Right forelimb (tissue), 1 donor: ENCODE measurements around the gene CCDC187.

Source experiments
- DNase-seq: peaks from one replicate; pipeline ENCODE4 v3.0.0-alpha.2; 2018

Gene CCDC187

GRCh38 chr9:136222906-136223285, 81.0 kb downstream of the CCDC187 start:
- DNase-seq: no peak

GRCh38 chr9:136222166-136222905, 81.6 kb downstream of the CCDC187 start:
- DNase-seq: no peak

GRCh38 chr9:136220017-136220729, 83.7 kb downstream of the CCDC187 start:
- no peak for DNase-seq

GRCh38 chr9:136219276-136219675, 84.6 kb downstream of the CCDC187 start:
- no peak for DNase-seq

GRCh38 chr9:136218673-136219072, 85.2 kb downstream of the CCDC187 start:
- no peak for DNase-seq

- no peak for DNase-seq
Measured at GRCh38 chr9:136218271-136218670, 85.6 kb downstream of the CCDC187 start.

GRCh38 chr9:136216541-136217244, 87.2 kb downstream of the CCDC187 start:
- DNase-seq: no peak

- DNase-seq: no peak
Measured at GRCh38 chr9:136213733-136214132, 90.2 kb downstream of the CCDC187 start.

GRCh38 chr9:136212345-136212950, 91.4 kb downstream of the CCDC187 start:
- no peak for DNase-seq

- DNase-seq: no peak
Measured at GRCh38 chr9:136211441-136212344, 92.2 kb downstream of the CCDC187 start.

- no peak for DNase-seq
Measured at GRCh38 chr9:136211006-136211405, 92.9 kb downstream of the CCDC187 start.

- no peak for DNase-seq
Measured at GRCh38 chr9:136210276-136210675, 93.6 kb downstream of the CCDC187 start.

GRCh38 chr9:136209786-136210185, 94.1 kb downstream of the CCDC187 start:
- DNase-seq: no peak

- no peak for DNase-seq
Measured at GRCh38 chr9:136209232-136209631, 94.7 kb downstream of the CCDC187 start.

- no peak for DNase-seq
Measured at GRCh38 chr9:136208675-136209074, 95.2 kb downstream of the CCDC187 start.

- no peak for DNase-seq
Measured at GRCh38 chr9:136207616-136208015, 96.3 kb downstream of the CCDC187 start.

- no peak for DNase-seq
Measured at GRCh38 chr9:136206602-136207275, 97.2 kb downstream of the CCDC187 start.

- no peak for DNase-seq
Measured at GRCh38 chr9:136205707-136205992, 98.2 kb downstream of the CCDC187 start.

GRCh38 chr9:136204838-136205706, 98.8 kb downstream of the CCDC187 start, which contains the start of gene LHX3:
Gene LHX3 (minus strand): TSS chr9:136205128. CDS start chr9:136205012, 116 bp downstream.
- DNase-seq: peak; percentile 63

- no peak for DNase-seq
Measured at GRCh38 chr9:136204145-136204805, 99.6 kb downstream of the CCDC187 start.
